HG02678 (cell line): ENCODE data around the gene KLHDC2.
"Not testable (repeated sequence)": the region's sequence is repeated elsewhere in the genome, so short reads cannot be mapped to it uniquely, and the experiment has no call there.

Experiments used
- ATAC-seq: cut with Tn5 transposase; IDR thresholded peaks from one replicate; pipeline ENCODE4 v1.9.1; 2021; ENCODE audit warnings: mild to moderate bottlenecking, moderate library complexity; ENCODE audit not compliant: unreplicated experiment

The KLHDC2 gene

DNA sequence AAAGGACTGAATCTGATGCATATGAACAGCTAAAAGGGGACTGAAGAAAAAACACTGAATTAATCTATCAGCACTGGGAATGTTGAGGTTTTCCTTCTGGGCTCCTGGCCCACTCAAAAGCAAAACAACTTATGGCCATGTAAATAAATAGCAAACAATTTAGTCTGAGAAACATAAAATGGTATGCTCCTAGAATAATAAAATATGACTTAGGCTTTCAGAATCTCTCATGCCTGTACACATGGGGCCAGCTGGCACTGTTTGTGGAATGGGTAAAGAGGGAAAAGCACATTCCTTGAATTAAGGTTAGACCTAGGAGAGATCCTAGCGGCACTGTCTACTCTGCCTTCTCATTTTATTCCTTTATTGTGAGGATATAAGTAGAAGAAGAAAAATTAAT, 6.2 kb downstream of the KLHDC2 start:
- ATAC-seq = no peak

DNA sequence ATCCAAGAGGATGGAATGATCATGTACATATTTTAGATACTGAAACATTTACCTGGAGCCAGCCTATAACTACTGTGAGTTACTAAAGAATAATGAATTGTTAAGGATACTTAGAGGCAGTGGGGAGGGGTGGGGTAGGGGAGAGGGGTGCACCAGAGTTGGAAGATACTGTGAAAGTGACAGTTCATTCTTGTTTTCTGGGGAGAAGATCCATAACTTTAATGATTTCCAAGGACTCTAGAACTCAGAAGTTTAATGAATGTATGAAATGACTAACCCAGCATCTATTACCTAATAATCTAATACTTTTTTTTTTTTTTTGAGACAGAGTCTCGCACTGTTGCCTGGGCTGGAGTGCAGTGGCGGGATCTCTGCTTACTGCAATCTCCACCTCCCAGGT, 10.5 kb downstream of the KLHDC2 start:
- ATAC-seq = no peak

DNA sequence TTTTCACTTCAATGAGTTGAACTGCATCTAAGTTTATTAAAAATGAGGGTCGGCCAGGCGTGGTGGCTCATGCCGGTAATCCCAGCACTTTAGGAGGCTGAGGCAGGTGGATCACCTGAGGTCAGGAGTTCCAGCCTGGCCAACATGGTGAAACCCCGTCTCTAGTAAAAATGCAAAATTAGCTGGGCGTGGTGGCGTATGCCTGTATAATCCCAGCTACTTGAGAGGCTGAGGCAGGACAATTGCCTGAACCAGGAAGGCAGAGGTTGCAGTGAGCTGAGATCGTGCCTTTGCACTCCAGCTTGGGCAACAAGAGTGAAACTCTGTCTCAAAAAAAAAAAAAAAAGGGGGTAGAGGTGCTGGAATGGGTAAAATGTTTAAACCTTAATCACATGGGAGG, 13.1 kb downstream of the KLHDC2 start:
- ATAC-seq = not testable (repeated sequence)

DNA sequence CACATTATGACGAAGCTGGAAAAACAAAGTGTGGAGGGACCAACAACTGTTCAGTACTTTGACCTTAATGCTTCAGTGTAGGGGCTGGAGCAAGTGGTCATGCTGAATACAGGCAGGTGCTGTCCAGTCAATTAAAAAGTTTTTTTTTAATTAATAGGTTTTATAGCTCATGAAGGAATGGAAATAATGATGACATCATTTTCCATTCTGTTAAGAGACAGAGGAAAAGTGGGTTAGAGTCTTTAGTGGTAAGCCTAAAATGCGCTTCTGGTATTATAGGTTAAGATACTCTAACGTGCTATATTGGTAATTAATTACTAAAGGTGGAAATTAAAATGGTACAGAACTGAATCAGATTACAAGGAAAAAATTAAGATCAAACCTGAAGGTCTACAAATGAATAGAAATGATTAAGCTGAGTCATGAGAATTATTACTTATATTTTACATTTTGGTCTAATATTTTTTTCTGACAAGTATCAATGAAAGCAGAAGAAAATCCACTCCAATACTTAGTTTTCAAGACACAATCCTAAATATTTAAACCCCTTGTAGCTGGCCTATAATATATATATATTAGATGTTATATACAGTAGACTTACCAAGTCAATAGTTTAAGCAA, 15.6 kb downstream of the KLHDC2 start:
- ATAC-seq = no peak

DNA sequence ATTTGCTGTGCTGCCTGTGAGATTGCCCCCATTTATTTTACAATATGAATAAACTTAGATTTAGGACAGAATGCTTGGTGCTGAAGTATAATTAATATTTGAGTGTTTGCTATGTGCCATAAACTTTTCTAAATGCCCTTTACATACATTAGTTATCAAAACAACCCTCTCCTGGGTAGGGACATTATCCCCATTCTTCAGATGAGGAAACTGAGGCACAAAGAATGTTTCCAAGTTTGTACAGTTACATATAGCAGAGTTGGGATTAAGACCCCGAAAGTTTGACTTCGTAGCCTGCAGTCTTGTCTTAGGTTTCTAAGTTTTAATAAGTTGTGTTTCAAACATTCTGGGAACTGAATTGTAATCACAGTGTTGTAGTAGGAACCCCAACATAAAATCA, 18.4 kb downstream of the KLHDC2 start:
- ATAC-seq = no peak

DNA sequence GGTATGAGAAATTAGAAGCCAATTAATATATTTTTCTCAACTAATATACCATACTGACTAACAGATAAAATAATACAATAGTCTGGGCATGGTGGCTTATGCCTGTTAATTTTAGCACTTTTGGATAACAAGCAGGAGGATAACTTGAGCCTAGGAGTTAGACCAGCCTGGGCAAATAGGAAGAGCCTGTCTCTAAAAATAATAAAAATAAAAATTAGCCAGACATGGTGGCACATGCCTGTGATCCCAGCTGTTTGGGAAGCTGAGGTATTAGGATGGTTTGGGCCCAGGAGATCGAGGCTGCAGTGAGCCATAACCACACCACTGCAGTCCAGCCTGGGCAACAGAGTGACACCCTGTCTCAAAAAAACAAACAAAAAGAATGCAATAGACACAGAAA, 24.7 kb downstream of the KLHDC2 start:
- ATAC-seq = no peak

DNA sequence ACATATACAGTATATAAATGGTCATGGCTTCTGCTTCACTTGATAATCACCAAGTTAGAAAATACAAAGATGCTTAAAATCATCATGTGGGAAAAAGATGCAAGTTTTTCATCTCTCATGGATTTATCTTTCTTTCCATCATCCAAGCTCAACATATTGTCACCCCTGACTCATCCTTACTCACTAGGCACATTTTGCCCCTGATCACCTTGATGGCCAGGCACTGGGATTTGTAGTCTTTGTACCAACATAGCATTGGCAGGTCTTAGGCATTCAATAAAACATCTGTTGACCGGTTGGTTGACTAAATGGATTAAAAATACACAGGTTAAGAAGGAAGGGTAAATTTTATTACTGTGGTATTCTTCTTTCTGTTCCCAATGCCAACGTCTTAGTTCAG, 28.1 kb downstream of the KLHDC2 start:
- ATAC-seq = no peak

DNA sequence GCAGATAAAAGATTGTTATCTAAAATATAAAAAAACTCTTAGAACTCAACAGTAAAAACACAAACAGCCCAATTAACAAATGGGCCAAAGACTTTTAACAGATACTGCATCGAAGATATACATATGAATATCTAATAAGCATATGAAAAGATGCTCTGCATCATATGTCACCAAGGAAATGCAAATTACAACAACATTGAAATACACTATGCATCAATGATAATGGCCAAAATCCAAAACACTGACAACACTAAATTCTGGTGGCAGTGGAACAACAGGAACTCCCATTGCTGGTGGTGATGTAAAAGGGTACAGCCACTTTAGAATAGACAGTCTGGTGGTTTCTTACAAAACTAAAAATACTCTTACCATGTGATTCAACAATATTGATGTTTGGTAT, 40.8 kb downstream of the KLHDC2 start:
- no peak for ATAC-seq

DNA sequence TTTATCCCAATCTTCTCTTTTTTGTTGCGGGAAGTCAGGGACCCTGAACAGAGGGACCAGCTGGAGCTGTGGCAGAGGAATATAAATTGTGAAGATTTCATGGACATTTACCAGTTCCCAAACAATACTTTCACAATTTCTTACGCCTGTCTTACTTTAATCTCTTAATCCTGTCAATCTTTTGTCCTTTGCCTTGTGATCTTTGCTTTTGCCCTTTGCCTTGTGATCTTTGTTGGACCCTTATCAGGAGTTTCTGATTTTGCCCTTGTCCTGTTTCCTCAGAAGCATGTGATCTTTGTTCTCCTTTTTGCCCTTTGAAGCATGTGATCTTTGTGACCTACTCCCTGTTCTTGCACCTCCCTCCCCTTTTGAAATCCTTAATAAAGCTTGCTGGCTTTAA, 48.2 kb downstream of the KLHDC2 start:
- ATAC-seq = not testable (repeated sequence)

DNA sequence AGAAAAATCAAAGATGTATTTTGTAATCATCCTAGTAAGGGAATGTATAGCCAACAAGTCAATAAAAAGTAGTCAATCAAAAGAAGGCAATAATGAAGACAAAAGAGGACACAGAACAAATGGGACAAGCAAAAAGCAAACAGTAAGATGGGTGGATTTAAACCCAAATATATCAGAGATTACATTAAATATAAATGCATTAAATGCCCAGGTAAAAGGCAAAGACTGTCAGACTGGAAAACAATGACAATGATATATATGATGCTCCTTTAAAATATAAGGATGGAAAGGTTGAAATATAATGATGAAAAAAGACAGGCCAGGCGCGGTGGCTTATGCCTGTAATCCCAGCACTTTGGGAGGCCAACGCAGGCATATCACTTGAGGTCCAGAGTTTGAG, 48.9 kb downstream of the KLHDC2 start:
- no peak for ATAC-seq

DNA sequence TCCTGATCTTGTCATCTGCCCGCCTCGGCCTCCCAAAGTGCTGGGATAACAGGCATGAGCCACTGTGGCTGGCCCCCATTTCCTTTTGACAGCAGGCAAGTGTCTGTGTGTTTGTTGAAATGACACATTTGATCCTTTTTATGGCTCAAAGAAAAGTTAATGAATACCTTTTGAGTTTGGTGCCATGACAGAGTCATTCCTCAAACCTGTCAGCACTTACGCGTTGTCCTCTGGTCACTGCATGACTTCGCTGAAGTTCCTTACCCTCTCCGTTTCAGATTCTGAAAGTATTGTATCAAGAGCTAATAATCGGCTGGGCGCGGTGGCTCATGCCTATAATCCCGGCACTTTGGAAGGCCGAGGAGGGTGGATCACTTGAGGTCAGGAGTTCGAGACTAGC, 52.2 kb downstream of the KLHDC2 start:
- no peak for ATAC-seq

DNA sequence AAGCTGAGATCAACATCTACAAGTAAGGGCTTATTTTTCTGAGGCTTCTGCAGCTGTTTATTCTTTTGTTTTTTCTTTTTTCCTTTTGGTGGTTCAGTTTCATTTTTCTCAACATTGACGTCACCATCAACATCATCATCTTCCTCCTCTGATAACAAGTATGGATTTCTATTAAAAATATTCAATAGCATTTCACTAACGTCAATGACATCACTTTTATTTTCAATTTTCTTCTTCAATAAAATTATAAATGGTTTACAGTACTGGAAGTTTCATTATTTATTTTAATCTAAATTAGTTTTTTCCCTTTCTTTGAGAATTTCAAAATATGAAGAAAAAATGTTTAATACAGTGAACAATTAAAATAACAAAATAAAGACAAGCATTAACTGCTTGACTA, 60.7 kb downstream of the KLHDC2 start:
- ATAC-seq = no peak
